ENCODE data around the gene CPNE5.

- TF ChIP-seq, protein P1, sequence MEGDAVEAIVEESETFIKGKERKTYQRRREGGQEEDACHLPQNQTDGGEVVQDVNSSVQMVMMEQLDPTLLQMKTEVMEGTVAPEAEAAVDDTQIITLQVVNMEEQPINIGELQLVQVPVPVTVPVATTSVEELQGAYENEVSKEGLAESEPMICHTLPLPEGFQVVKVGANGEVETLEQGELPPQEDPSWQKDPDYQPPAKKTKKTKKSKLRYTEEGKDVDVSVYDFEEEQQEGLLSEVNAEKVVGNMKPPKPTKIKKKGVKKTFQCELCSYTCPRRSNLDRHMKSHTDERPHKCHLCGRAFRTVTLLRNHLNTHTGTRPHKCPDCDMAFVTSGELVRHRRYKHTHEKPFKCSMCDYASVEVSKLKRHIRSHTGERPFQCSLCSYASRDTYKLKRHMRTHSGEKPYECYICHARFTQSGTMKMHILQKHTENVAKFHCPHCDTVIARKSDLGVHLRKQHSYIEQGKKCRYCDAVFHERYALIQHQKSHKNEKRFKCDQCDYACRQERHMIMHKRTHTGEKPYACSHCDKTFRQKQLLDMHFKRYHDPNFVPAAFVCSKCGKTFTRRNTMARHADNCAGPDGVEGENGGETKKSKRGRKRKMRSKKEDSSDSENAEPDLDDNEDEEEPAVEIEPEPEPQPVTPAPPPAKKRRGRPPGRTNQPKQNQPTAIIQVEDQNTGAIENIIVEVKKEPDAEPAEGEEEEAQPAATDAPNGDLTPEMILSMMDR (IDR thresholded peaks at IDR 0.05; ENCODE audit: low read depth, low read length): no peak
- TF ChIP-seq EZH2phosphoT487 (IDR thresholded peaks at IDR 0.05; ENCODE audit: low read depth): no peak
These were observed 32.4 kb upstream of the CPNE5 start for GRCh38 chr6:36871686-36872085.

All from OCI-LY3 (cell line).